NCI-H82 treated with DMSO at 0.1 percent for 48 hours (cell line): ENCODE data around the gene CCL16.
"Not testable (repeated sequence)": the region's sequence is repeated elsewhere in the genome, so short reads cannot be mapped to it uniquely, and the experiment has no call there.

ENCODE experiments used
- DNase-seq: peaks from one replicate; lab custom pipeline; 2025; ENCODE audit not compliant: unreplicated experiment; lab: John Stamatoyannopoulos, UW

Gene CCL16

DNA sequence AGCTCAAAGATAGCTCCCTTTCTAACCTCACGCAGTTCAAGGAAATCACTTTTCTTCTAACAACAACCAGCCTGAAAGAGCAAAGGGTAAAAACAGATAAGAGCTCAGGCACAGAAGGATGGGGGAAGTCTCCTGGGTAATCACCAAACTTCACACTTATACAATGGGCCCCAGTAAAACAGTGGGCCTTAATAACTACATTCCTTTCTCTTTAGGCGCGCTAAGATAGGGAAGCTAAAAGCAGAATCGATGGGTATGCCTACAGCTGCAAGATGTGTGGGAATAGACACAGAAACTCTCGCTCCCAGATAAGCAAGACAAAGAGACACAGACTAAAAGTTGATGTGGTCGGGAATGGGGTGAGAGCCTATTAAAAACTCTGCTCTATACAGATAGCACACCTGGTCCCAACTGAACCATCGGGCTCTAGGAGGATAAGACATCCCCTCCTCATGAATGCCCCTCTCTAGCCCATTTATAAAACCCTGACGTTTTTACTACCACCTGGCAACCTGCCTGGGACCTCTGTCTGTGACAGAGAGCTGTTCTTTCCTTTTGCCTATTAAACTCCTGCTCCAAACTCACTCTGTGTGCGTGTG, 38.6 kb downstream of the CCL16 start:
- DNase-seq: no peak

DNA sequence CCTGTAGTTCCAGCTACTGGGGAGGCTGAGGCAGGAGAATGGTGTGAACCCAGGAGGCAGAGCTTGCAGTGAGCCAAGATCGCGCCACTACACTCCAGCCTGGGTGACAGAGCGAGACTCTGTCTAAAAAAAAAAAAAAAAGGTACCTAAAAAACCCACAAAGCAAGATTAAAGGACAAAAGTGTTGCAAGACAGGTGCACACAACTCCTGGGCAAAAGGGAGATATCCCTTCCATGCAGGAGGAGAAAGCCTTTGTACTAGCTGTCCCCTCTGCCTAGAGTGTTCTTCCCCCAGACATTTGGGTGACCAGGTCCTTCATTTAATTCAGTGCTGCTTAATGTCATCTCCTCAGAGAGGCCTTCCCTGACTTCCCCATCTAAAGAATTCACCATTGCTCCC, 42.8 kb downstream of the CCL16 start:
- not testable (repeated sequence) for DNase-seq

GRCh38 chr17:35936063-35936462, 45.2 kb downstream of the CCL16 start:
- no peak for DNase-seq

GRCh38 chr17:35934760-35935159, 46.5 kb downstream of the CCL16 start:
- DNase-seq: no peak

DNA sequence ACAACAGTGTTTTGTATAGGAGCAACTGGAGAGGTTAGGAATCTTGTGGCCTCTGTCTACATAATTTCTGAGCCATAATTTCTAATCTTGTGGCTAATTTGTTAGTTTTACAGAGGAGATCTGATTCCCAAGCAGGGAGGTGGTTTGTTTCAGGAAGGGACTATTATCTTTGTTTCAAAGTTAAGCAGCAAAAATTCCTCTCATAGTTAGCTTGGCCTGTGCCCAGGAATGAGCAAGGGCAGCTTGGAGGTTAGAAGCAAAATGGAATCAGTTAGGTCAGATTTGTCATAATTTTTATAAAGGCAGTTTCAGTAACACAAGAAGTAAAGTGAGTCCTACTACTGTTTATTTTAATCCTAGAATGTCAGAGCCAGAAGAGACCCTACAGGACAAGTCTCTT, 48.7 kb downstream of the CCL16 start:
- no peak for DNase-seq

DNA sequence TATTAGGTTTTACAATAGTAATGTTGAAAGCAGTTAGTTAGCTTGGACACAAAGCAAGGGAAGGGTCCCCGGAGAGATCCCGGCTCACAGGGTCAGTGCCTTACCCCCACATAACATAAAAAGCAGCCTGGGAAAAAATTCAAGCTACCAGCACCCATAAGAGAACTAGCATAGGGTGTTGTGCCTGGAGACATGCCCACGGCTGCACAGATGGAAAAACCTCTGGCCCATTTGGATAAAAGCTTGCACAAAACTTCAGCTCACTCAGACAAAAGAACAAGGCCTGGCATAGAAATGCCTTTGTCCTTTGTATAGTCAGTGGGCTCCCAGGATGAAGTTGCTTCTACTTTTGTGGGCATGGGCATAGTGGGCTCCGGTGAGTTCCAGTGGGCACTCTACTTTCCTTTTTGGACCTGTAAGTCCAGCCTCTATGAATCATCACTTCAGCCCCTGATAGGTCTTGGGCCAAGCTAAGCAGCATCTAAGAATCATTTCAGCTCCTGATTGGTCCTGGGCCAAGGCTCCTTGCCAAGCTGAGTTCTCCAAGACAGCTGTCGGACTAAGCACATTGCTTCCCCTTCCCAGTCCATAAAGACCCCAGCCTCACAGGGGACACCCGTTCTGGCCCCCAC, 49.4 kb downstream of the CCL16 start:
- DNase-seq: no peak

DNA sequence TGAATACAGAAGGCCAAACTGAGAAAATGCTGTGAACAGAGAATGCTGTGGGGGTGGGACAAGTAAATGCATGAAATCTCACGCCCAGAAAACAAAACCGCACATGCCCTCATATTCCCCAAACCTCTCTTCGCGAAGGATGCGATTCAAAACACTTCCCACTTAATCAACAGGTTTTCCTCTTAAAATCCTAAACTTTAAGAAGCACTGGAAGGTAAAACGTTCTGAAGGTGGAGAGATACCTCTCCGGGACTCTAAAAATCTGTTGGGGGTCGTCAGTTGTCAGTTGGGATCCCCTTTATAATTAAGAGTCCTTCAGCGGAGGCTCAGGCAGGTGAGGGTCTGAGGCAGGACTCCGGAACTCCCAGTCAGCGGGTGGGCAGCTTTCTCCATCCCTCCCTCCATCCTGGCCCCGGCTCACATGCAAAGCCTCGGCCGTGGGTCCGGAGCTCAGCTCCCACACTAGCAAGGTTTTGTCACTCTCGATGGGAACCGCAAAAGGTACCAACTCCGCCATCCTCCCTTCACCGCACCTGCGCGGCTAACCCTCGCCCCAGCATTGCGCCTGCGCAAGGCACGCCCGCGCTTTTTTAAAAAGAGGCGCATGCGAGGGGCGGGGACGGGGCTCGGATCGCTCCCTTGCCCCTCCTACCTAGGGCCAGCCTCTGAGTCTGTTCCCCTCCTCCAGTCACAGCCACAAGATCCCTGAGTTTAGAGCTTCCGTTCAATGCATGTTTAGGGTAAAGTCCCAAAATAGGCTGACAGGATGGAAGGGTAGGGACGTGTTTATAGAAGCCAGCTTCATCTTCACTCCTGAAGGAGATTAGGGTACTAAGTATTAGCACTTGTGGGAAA, 50.9 kb downstream of the CCL16 start, which contains the start of gene RDM1:
Gene RDM1, minus strand, starts transcription at position 563 of the 855 bp plus-strand sequence. Its CDS starts 46 bp downstream, at position 517.
- DNase-seq: peak; percentile 87

- no peak for DNase-seq
Measured at GRCh38 chr17:35927714-35928113, 53.6 kb downstream of the CCL16 start.
